Measurements from ENCODE around the gene PCF11.
A peak's percentile ranks its signal among the peaks of the same experiment; 100 is the strongest.

Gene PCF11

DNA sequence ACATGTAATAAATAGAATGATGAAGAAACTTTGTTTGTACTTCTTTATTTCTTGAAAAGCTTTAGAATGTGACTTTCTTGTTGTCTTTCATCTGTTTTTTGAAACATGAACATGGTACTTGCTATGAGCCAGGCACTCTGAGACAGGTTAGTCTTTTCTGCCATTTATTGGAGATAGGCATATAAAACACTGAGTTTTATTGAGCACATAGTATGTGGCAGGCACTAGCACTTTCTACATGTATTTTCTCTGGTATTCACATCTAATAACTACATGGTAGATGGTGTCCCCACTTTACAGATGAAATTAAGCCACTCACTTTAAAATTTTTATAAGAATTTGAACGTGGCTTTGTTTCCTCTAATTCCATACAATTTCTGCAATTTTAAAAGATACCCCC is 28.8 kb downstream of the PCF11 start:
- TF ChIP-seq, protein P1, sequence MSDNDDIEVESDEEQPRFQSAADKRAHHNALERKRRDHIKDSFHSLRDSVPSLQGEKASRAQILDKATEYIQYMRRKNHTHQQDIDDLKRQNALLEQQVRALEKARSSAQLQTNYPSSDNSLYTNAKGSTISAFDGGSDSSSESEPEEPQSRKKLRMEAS (IDR thresholded peaks at IDR 0.05; ENCODE audit: low read depth, low read length): no peak
- TF ChIP-seq POLR2A (IDR thresholded peaks at IDR 0.05; ENCODE audit: extremely low read depth, insufficient read length): no peak
- no peak for TF ChIP-seq MYC (IDR thresholded peaks at IDR 0.05; ENCODE audit: low read depth, low read length)
- TF ChIP-seq, protein P2, sequence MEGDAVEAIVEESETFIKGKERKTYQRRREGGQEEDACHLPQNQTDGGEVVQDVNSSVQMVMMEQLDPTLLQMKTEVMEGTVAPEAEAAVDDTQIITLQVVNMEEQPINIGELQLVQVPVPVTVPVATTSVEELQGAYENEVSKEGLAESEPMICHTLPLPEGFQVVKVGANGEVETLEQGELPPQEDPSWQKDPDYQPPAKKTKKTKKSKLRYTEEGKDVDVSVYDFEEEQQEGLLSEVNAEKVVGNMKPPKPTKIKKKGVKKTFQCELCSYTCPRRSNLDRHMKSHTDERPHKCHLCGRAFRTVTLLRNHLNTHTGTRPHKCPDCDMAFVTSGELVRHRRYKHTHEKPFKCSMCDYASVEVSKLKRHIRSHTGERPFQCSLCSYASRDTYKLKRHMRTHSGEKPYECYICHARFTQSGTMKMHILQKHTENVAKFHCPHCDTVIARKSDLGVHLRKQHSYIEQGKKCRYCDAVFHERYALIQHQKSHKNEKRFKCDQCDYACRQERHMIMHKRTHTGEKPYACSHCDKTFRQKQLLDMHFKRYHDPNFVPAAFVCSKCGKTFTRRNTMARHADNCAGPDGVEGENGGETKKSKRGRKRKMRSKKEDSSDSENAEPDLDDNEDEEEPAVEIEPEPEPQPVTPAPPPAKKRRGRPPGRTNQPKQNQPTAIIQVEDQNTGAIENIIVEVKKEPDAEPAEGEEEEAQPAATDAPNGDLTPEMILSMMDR (IDR thresholded peaks at IDR 0.05; ENCODE audit: low read depth, low read length): no peak
- H3K4me3 ChIP-seq (ENCODE audit: low read depth, low read length): no peak overlapping the region
- DNase-seq (ENCODE audit: low read depth): no peak

DNA sequence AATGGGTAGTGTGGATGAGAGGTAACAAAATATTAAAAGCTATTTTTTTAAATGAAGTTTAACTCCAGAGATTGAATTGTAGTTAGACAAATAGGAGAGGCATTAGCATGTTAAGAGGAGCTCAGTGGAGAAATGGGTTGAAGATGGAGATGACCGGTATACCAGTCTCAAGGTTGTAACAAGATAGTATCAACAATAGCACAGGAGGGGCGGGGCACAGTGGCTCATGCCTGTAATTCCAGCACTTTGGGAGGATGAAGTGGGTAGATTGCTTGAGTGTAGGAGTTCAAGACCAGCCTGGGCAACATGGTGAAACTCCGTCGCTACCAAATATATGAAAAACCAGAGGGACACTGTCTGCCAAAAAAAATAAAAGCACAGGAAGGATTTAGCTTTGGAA is 30.5 kb downstream of the PCF11 start:
- TF ChIP-seq POLR2A (IDR thresholded peaks at IDR 0.05; ENCODE audit: extremely low read depth, insufficient read length): no peak
- TF ChIP-seq, protein P1 (IDR thresholded peaks at IDR 0.05; ENCODE audit: low read depth, low read length): no peak
- TF ChIP-seq, protein P2 (IDR thresholded peaks at IDR 0.05; ENCODE audit: low read depth, low read length): no peak
- TF ChIP-seq MYC (IDR thresholded peaks at IDR 0.05; ENCODE audit: low read depth, low read length): no peak
- no peak overlapping the region for H3K4me3 ChIP-seq (ENCODE audit: low read depth, low read length)
- DNase-seq (ENCODE audit: low read depth): no peak

DNA sequence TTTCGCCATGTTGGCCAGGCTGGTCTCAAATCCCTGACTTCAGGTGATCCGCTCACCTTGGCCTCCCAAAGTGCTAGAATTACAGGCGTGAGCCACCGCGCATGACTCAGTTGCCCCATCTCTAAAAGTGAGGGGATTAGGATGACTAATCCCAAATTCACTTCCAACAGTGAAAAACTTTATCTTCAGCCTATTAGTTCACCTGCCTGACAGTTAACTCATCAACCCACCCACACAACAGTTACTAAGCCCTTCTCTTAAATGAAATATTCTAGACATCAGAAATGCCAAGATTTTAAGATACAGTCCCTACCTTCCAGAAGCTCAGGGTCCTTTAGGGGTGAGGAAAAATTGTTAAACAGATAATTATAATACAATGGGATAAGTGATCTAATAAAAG is 34.6 kb downstream of the PCF11 start:
- no peak for TF ChIP-seq POLR2A (IDR thresholded peaks at IDR 0.05; ENCODE audit: extremely low read depth, insufficient read length)
- TF ChIP-seq, protein P1 (IDR thresholded peaks at IDR 0.05; ENCODE audit: low read depth, low read length): no peak
- TF ChIP-seq, protein P2 (IDR thresholded peaks at IDR 0.05; ENCODE audit: low read depth, low read length): no peak
- TF ChIP-seq MYC (IDR thresholded peaks at IDR 0.05; ENCODE audit: low read depth, low read length): no peak
- no peak for DNase-seq (ENCODE audit: low read depth)
- peak overlapping the region; percentile 99 for H3K4me3 ChIP-seq (ENCODE audit: low read depth, low read length)

DNA sequence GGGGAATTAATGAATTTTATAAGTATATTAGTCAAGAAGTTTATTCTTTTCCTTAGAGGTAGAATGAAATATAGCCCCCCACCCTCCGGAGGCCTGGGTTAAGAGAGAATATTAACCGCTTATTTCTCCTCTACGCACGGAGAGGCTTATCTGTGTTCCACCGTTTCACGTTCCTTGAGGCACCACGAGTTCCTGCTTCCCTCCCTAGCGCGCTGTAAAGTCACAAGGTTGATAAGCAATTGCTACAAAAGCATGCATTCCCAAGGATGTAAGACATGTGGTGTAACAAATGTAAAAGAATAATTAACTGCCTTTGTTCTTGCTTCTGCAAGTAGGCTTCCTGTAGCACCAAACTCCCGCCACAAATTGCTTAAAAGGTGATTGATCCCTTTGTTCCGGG is 35.1 kb downstream of the PCF11 start:
- TF ChIP-seq POLR2A (IDR thresholded peaks at IDR 0.05; ENCODE audit: extremely low read depth, insufficient read length): no peak
- TF ChIP-seq MYC (IDR thresholded peaks at IDR 0.05; ENCODE audit: low read depth, low read length): no peak
- TF ChIP-seq, protein P2 (IDR thresholded peaks at IDR 0.05; ENCODE audit: low read depth, low read length): no peak
- TF ChIP-seq, protein P1 (IDR thresholded peaks at IDR 0.05; ENCODE audit: low read depth, low read length): no peak
- peak overlapping the region; percentile 99 for H3K4me3 ChIP-seq (ENCODE audit: low read depth, low read length)
- no peak for DNase-seq (ENCODE audit: low read depth)

DNA sequence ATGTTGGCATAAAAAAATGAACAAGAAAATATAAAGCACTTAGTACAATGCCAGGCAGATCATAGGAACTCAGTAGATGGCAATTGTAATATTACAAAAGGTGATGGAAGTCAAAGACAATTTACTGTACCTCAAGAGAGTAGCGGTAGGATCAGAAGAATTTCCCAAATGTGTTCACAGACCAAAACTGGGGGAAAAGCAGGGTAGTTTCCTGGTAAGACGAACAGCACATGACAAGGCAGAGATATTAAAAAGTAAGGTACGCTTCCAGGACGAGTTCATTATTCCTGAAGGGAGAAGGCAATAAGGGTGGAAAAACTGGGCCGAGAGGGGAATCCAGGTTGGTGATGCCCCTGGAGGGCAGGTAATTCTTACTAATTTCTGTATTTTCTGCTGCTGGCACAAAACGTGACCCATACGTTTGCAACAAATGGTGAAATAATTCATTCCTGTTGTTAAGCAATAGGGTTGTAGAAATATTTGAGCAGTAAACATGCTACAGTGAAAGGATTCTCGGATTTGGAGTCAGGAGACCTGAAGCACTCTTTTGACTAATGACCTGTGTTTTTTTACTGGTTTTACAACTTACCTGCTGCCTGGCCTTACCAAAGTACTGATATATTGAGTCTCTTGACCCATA is 35.8 kb downstream of the PCF11 start:
- H3K4me3 ChIP-seq (ENCODE audit: low read depth, low read length): peak overlapping the region; percentile 99
- TF ChIP-seq MYC (IDR thresholded peaks at IDR 0.05; ENCODE audit: low read depth, low read length) (peak; percentile 14; the same call in 1 of the 2 replicates), POLR2A (IDR thresholded peaks at IDR 0.05; ENCODE audit: extremely low read depth, insufficient read length) (no peak)
- no peak for DNase-seq (ENCODE audit: low read depth)

DNA sequence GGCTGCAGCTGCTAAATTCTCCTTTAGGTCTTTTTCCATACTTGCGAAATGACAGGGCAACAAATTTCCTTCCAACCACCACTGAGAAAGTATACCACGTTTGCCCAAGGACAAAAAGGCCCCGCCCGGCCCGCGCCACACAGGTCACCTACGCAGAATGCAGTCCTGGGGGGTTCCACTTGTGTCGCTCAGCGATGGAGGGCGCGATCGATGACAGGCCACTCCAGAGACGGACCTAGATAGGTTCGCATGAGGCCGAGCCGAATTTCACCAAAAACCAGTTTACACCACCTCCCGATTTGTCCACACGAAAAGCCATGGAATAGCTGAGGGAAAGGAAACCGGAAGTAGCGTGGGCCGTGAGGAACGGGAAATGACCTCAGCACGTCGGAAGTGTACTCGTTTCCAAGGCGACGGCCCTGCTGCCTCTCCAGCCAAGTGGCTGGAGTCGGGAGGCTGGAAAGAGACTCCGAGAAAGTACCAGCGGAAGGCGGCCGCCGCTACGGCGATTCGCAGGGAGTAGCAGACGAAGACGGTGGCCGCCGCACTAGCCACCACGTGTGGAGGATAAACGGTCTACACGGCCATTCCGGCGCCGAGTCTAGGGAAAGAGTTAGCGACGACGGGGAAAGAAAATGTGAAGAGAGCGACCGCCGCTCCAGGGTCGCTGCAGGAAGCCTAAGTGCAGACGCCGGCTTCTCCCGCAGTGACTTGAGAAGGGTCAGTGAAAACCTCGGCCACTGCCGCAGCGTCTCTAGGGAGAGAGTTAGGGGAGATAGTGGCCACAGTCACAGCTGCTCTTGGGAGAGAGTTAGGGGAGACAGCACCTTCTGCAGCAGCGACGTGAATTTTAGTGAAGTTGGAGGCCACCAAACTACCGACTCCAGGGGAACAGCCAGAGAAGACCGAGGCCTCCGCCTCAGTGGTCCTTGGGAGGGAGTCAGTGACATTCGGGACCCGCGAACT is 36.7 kb downstream of the PCF11 start, which contains the start of gene ANKRD42:
ANKRD42 (plus strand) TSS at position 398 of the 966 bp plus-strand sequence. CDS start 959 bp downstream, outside the sequence.
- DNase-seq (ENCODE audit: low read depth): peak; percentile 98
- TF ChIP-seq, protein P2 (IDR thresholded peaks at IDR 0.05; ENCODE audit: low read depth, low read length): no peak
- TF ChIP-seq, protein P1 (IDR thresholded peaks at IDR 0.05; ENCODE audit: low read depth, low read length): peak; percentile 82
- TF ChIP-seq POLR2A (IDR thresholded peaks at IDR 0.05; ENCODE audit: extremely low read depth, insufficient read length) (peak; percentile 82), MYC (IDR thresholded peaks at IDR 0.05; ENCODE audit: low read depth, low read length) (peak; percentile 66)
- peak within 1 kb of the TSS; percentile 99 for H3K4me3 ChIP-seq (ENCODE audit: low read depth, low read length)
